ENCODE data around the gene LILRB4. TPM values are rescaled to one million over a fixed set of nuclear protein-coding genes. Genes with fewer than 3 reads are reported as not detected.
"Not testable (repeated sequence)": the region's sequence is repeated elsewhere in the genome, so short reads cannot be mapped to it uniquely, and the experiment has no call there.

The LILRB4 gene
- total RNA-seq, 1 experiment from 2014 or later, result not detected

DNA sequence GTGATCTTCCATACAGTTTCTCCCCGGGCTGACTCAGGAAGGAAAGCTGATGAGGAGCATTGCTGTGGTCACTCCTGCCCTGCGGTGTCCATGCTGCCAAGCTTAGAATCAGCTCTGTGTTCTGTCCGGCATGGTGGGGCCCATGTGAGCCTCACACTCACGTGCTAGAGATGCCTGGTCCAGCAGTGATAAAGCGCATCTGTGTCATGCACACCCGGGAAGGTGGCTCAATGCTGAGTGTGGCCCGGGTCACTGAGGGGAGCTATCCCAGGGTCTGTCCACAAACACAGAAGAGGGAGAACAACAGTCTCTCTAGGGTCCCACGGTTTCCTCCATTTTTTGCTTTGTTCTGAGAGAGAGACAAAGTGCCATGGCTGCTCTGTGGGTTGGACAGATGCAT, 36.0 kb upstream of the LILRB4 start:
- H3K27me3 ChIP-seq (replicated peaks; ENCODE audit: insufficient read depth, low read depth, low read length, poor library complexity), result peaks cover 39% of the 10 kb centered on the region
- intact Hi-C loops (cut with micrococcal nuclease; ENCODE audit: unreplicated experiment), result no loop called here
- no peaks in the 10 kb centered on the region for H3K36me3 ChIP-seq (ENCODE audit: insufficient read depth, low read length, poor library complexity, severe bottlenecking)
- H3K9me3 ChIP-seq (ENCODE audit: low read depth, low read length, poor library complexity, severe bottlenecking), result no peaks in the 10 kb centered on the region
- CTCF ChIA-PET, result interaction anchor here (0.6 kb wide), 1 partner anchor 460 kb away, joined by 4 read pairs; no protein-coding TSS in a partner anchor
- TF ChIP-seq EZH2 (IDR thresholded peaks at IDR 0.05; ENCODE audit: borderline replicate concordance, low read depth, low read length, poor library complexity, severe bottlenecking), result no peak
- TF ChIP-seq CTCF (conservative IDR thresholded peaks at IDR 0.05; ENCODE audit: low read depth, low read length), result no peak
- no peak overlapping the region for H3K27ac ChIP-seq (ENCODE audit: low read depth, low read length, poor library complexity, severe bottlenecking)
- BruUV-seq (replicated peaks), result no TSS peak
- POLR2A ChIA-PET (ENCODE audit: low non-redundant PET), result no interaction called here
- H3K4me1 ChIP-seq (ENCODE audit: insufficient read depth, low read length, poor library complexity, severe bottlenecking), result no peaks in the 10 kb centered on the region
- no peak overlapping the region for H3K4me3 ChIP-seq (ENCODE audit: low read depth, low read length, poor library complexity, severe bottlenecking)
- no peak for DNase-seq (ENCODE audit: low spot score)

GRCh38 chr19:54627912-54628311, 34.9 kb upstream of the LILRB4 start:
- DNase-seq (ENCODE audit: low spot score); H3K36me3 ChIP-seq (ENCODE audit: insufficient read depth, low read length, poor library complexity, severe bottlenecking); intact Hi-C loops (cut with micrococcal nuclease; ENCODE audit: unreplicated experiment); H3K4me1 ChIP-seq (ENCODE audit: insufficient read depth, low read length, poor library complexity, severe bottlenecking); CTCF ChIA-PET; H3K4me3 ChIP-seq (ENCODE audit: low read depth, low read length, poor library complexity, severe bottlenecking); H3K9me3 ChIP-seq (ENCODE audit: low read depth, low read length, poor library complexity, severe bottlenecking); H3K27ac ChIP-seq (ENCODE audit: low read depth, low read length, poor library complexity, severe bottlenecking); BruUV-seq (replicated peaks); POLR2A ChIA-PET (ENCODE audit: low non-redundant PET): not testable (repeated sequence)
- peaks cover 34% of the 10 kb centered on the region for H3K27me3 ChIP-seq (replicated peaks; ENCODE audit: insufficient read depth, low read depth, low read length, poor library complexity)

DNA sequence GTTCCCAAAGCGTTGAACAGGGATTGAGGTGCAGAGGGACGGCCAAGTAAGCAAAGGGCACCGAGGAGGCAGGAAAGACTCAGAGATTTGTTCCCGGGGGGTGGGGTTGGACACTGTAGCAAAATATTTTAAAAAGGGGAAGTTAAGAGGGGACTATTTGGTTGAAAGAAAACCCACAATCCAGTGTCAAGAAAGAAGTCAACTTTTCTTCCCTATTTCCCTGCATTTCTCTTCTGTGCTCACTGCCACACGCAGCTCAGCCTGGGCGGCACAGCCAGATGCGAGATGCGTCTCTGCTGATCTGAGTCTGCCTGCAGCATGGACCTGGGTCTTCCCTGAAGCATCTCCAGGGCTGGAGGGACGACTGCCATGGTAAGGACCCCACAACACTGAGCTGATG, 32.5 kb upstream of the LILRB4 start, which contains the start of gene LILRB1:
LILRB1 (plus strand) TSS at position 223 of the 400 bp plus-strand sequence. CDS start 590 bp downstream, outside the sequence.
- POLR2A ChIA-PET (ENCODE audit: low non-redundant PET); BruUV-seq (replicated peaks); H3K4me3 ChIP-seq (ENCODE audit: low read depth, low read length, poor library complexity, severe bottlenecking); DNase-seq (ENCODE audit: low spot score); H3K36me3 ChIP-seq (ENCODE audit: insufficient read depth, low read length, poor library complexity, severe bottlenecking); H3K4me1 ChIP-seq (ENCODE audit: insufficient read depth, low read length, poor library complexity, severe bottlenecking); H3K27ac ChIP-seq (ENCODE audit: low read depth, low read length, poor library complexity, severe bottlenecking); intact Hi-C loops (cut with micrococcal nuclease; ENCODE audit: unreplicated experiment); CTCF ChIA-PET; H3K9me3 ChIP-seq (ENCODE audit: low read depth, low read length, poor library complexity, severe bottlenecking): not testable (repeated sequence)
- H3K27me3 ChIP-seq (replicated peaks; ENCODE audit: insufficient read depth, low read depth, low read length, poor library complexity), result peaks cover 36% of the 10 kb centered on the region

DNA sequence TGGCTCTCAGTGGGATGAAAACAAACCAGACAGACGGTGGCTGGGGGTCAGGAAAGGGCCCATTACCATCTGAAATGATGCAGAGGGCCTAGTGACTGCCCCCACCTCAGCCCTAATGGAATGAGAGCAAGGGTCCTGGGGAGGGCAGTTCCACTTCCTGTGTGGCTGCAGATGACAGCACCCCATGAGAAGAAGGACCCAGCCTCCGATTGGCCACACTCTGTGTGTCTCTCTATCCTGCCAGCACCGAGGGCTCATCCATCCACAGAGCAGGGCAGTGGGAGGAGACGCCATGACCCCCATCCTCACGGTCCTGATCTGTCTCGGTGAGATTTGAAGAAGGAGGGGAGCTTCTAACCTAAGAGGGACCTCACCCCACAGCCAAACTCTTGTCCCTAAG, 32.0 kb upstream of the LILRB4 start:
- BruUV-seq (replicated peaks), result no TSS peak
- no peak for DNase-seq (ENCODE audit: low spot score)
- Histone ChIP-seq H3K27ac (ENCODE audit: low read depth, low read length, poor library complexity, severe bottlenecking) (no peak overlapping the region), H3K36me3 (ENCODE audit: insufficient read depth, low read length, poor library complexity, severe bottlenecking) (no peaks in the 10 kb centered on the region), H3K27me3 (replicated peaks; ENCODE audit: insufficient read depth, low read depth, low read length, poor library complexity) (peaks cover 36% of the 10 kb centered on the region), H3K9me3 (ENCODE audit: low read depth, low read length, poor library complexity, severe bottlenecking) (no peaks in the 10 kb centered on the region), H3K4me1 (ENCODE audit: insufficient read depth, low read length, poor library complexity, severe bottlenecking) (no peaks in the 10 kb centered on the region), H3K4me3 (ENCODE audit: low read depth, low read length, poor library complexity, severe bottlenecking) (no peak overlapping the region)
- ChIA-PET POLR2A (ENCODE audit: low non-redundant PET) (no interaction called here), CTCF (no interaction called here)
- intact Hi-C loops (cut with micrococcal nuclease; ENCODE audit: unreplicated experiment), result no loop called here
- TF ChIP-seq EZH2 (IDR thresholded peaks at IDR 0.05; ENCODE audit: borderline replicate concordance, low read depth, low read length, poor library complexity, severe bottlenecking), result no peak
- no peak for TF ChIP-seq CTCF (conservative IDR thresholded peaks at IDR 0.05; ENCODE audit: low read depth, low read length)

DNA sequence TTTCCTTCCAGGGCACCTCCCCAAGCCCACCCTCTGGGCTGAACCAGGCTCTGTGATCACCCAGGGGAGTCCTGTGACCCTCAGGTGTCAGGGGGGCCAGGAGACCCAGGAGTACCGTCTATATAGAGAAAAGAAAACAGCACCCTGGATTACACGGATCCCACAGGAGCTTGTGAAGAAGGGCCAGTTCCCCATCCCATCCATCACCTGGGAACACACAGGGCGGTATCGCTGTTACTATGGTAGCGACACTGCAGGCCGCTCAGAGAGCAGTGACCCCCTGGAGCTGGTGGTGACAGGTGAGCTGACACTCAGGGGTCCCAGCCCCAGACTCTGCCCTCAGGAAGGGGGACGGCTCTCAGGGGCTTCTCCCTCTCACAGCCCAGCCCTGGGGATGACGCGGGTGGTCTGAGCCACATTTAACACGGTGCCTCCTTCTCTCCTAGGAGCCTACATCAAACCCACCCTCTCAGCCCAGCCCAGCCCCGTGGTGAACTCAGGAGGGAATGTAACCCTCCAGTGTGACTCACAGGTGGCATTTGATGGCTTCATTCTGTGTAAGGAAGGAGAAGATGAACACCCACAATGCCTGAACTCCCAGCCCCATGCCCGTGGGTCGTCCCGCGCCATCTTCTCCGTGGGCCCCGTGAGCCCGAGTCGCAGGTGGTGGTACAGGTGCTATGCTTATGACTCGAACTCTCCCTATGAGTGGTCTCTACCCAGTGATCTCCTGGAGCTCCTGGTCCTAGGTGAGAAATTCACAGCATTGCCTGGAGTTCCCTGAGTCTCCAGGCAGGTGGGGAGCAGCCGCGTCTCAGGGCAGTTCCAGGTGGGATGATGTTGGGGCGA, 31.1 kb upstream of the LILRB4 start:
- POLR2A ChIA-PET (ENCODE audit: low non-redundant PET); DNase-seq (ENCODE audit: low spot score); BruUV-seq (replicated peaks); intact Hi-C loops (cut with micrococcal nuclease; ENCODE audit: unreplicated experiment); H3K36me3 ChIP-seq (ENCODE audit: insufficient read depth, low read length, poor library complexity, severe bottlenecking); H3K9me3 ChIP-seq (ENCODE audit: low read depth, low read length, poor library complexity, severe bottlenecking); CTCF ChIA-PET; H3K4me1 ChIP-seq (ENCODE audit: insufficient read depth, low read length, poor library complexity, severe bottlenecking); H3K27ac ChIP-seq (ENCODE audit: low read depth, low read length, poor library complexity, severe bottlenecking); H3K4me3 ChIP-seq (ENCODE audit: low read depth, low read length, poor library complexity, severe bottlenecking): not testable (repeated sequence)
- H3K27me3 ChIP-seq (replicated peaks; ENCODE audit: insufficient read depth, low read depth, low read length, poor library complexity), result peaks cover 30% of the 10 kb centered on the region

DNA sequence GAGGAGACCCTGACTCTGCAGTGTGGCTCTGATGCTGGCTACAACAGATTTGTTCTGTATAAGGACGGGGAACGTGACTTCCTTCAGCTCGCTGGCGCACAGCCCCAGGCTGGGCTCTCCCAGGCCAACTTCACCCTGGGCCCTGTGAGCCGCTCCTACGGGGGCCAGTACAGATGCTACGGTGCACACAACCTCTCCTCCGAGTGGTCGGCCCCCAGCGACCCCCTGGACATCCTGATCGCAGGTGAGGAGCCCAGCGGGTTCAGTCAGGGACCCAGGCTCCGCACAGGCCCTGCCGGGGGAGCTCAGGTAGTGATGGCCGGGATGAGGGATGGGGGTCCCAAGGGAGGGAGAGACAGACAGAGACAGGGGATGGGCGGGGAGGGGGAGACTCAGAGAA, 30.3 kb upstream of the LILRB4 start:
- DNase-seq (ENCODE audit: low spot score); H3K4me3 ChIP-seq (ENCODE audit: low read depth, low read length, poor library complexity, severe bottlenecking); H3K27ac ChIP-seq (ENCODE audit: low read depth, low read length, poor library complexity, severe bottlenecking); H3K36me3 ChIP-seq (ENCODE audit: insufficient read depth, low read length, poor library complexity, severe bottlenecking); POLR2A ChIA-PET (ENCODE audit: low non-redundant PET); BruUV-seq (replicated peaks); H3K9me3 ChIP-seq (ENCODE audit: low read depth, low read length, poor library complexity, severe bottlenecking); CTCF ChIA-PET; H3K4me1 ChIP-seq (ENCODE audit: insufficient read depth, low read length, poor library complexity, severe bottlenecking); intact Hi-C loops (cut with micrococcal nuclease; ENCODE audit: unreplicated experiment): not testable (repeated sequence)
- H3K27me3 ChIP-seq (replicated peaks; ENCODE audit: insufficient read depth, low read depth, low read length, poor library complexity), result peaks cover 30% of the 10 kb centered on the region

Measured in A673 (cell line).